Adrenal gland (tissue), 5 donors: Measurements from ENCODE around the gene COL9A3.

Experiments used
- CTCF ChIP-seq, 6 experiments: fragments of 450-650 bp in 4 of 6; fragments of 200-600 bp in 2 of 6; sonication (generic) in 1 of 6; IDR thresholded peaks; 1 replicate in 5 of 6; 2 replicates in 1 of 6; pipeline versions ENCODE4 v1.5.1 to v1.8.0; 2016 to 2021; ENCODE audit warnings: antibody characterized with exemption in 6 of 6, mild to moderate bottlenecking in 2 of 6, moderate library complexity in 1 of 6
- POLR2A ChIP-seq, 2 donors: fragments of 450-650 bp; IDR thresholded peaks; one replicate each; pipeline ENCODE4 v1.6.1; 2017; ENCODE audit warnings: antibody characterized with exemption in 2 of 2, mild to moderate bottlenecking in 2 of 2, moderate library complexity in 1 of 2
- donor health status: DM: no; HTN: no; CAD: no.

DNA sequence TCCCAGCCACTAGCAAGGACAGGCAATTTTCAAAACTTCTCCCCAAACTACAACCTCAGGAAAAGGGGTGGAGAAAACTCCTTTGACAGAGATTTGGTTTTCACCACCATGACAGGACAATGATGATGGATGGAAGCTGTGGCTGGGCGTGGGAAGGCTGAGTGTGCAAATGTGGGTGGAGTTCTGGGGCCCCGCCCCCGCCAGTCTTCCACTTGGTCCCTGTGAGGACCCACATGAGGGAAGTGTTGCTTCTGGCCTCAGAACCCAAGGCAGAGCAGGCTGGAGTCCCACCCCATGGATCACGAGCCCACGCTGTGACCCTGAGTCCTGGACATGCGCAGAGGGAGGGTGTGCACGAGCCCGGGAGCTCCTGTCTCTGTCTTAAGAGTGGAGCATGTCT, 42.1 kb upstream of the COL9A3 start:
- TF ChIP-seq CTCF (IDR thresholded peaks at IDR 0.05) (no peak), POLR2A (IDR thresholded peaks at IDR 0.05) (no peak)
